SU-DHL-6 (cell line): Measurements from ENCODE around the gene ERAS.

Experiments used
- H2AFZ ChIP-seq: fragments of 200-600 bp; sonication (generic); 2 replicates; pipeline ENCODE4 v1.6.1; 2014; ENCODE audit warnings: low read depth, mild to moderate bottlenecking, moderate library complexity, mixed read lengths, antibody characterized with exemption, low read length; ENCODE audit not compliant: severe bottlenecking
- H3F3A ChIP-seq: fragments of 200-600 bp; shearing (Covaris generic); 2 replicates; pipeline ENCODE4 v1.6.0; 2016; ENCODE audit warnings: antibody characterized with exemption, mild to moderate bottlenecking; ENCODE audit not compliant: insufficient read depth
- H3K27ac ChIP-seq: fragments of 200-600 bp; sonication (generic); 2 replicates; pipeline ENCODE4 v1.5.1; 2016; ENCODE audit warnings: low read depth, mild to moderate bottlenecking, low read length, moderate library complexity, mixed read lengths
- H3K27me3 ChIP-seq: fragments of 200-600 bp; sonication (generic), shearing (Covaris generic); 2 replicates; pipeline ENCODE4 v1.6.0; 2014; ENCODE audit warnings: mild to moderate bottlenecking, low read length
- H3K36me3 ChIP-seq: fragments of 200-600 bp; sonication (generic); 2 replicates; pipeline ENCODE4 v1.6.1; 2014; ENCODE audit warnings: mild to moderate bottlenecking, low read length, mixed read lengths
- H3K4me2 ChIP-seq: fragments of 300-600, 200-600 bp; shearing (Covaris generic), sonication (generic); 2 replicates; pipeline ENCODE4 v1.6.0; 2014; ENCODE audit warnings: low read length, low read depth, mild to moderate bottlenecking; ENCODE audit not compliant: poor library complexity, severe bottlenecking
- H3K4me3 ChIP-seq: fragments of 200-600 bp; sonication (generic); 2 replicates; pipeline ENCODE4 v1.5.1; 2014; ENCODE audit warnings: antibody characterized with exemption, low read length, mild to moderate bottlenecking, mixed read lengths; ENCODE audit not compliant: insufficient read depth, poor library complexity, severe bottlenecking
- H3K79me2 ChIP-seq: fragments of 200-600 bp; sonication (generic); 2 replicates; pipeline ENCODE4 v1.6.1; 2014; ENCODE audit warnings: mild to moderate bottlenecking, low read length, moderate library complexity; ENCODE audit not compliant: insufficient read depth
- H3K9ac ChIP-seq: fragments of 200-600 bp; sonication (generic); 2 replicates; pipeline ENCODE4 v1.7.0; 2014; ENCODE audit warnings: mild to moderate bottlenecking, low read length
- H3K9me2 ChIP-seq: fragments of 200-600 bp; sonication (generic); replicated peaks from 2 replicates; pipeline ENCODE4 v1.6.1; 2014; ENCODE audit warnings: low read length; ENCODE audit not compliant: insufficient read depth
- H3K9me3 ChIP-seq: fragments of 200-600 bp; sonication (generic); 2 replicates; pipeline ENCODE4 v1.6.1; 2014; ENCODE audit warnings: low read length, mixed read lengths; ENCODE audit not compliant: insufficient read depth
- H4K20me1 ChIP-seq: fragments of 200-600 bp; sonication (generic); 2 replicates; pipeline ENCODE4 v1.6.1; 2014; ENCODE audit warnings: low read depth, mild to moderate bottlenecking, antibody characterized with exemption, low read length, moderate library complexity, mixed read lengths
- EZH2phosphoT487 ChIP-seq: fragments of 200-600 bp; sonication (generic), shearing (Covaris generic); conservative IDR thresholded peaks from 2 replicates; pipeline ENCODE4 v1.6.1; 2018; ENCODE audit warnings: mild to moderate bottlenecking, antibody characterized with exemption, low read length, moderate library complexity, mixed read lengths
- TF ChIP-seq, protein P1 (sequence below): fragments of 200-600 bp; sonication (generic); IDR thresholded peaks from one replicate; pipeline ENCODE4 v1.5.1; 2017; ENCODE audit warnings: antibody characterized with exemption, mild to moderate bottlenecking, low read length, moderate library complexity; ENCODE audit not compliant: insufficient read depth, poor library complexity, severe bottlenecking

Gene ERAS

DNA sequence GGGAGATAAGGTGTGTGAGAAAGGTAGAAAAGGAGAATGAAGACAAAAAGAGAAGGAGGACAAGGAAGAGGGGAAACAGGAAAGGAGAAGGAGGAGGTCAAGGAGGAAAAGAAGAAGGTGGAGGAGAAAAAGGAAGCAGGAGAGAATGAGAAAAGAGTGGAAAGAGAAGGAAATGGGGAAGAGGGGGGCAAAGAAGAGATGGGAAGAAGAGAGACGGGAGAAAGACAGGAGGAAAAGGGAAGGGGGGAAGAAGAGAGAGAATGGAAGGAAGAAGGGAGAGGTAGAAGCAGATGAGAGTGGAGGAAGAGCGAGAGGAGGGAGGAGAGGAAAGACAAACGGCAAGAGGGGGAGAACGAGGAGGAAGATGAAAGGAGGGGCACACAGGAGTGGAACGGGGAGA is 35.8 kb upstream of the ERAS start:
- no peak for TF ChIP-seq EZH2phosphoT487
- TF ChIP-seq, protein P1, sequence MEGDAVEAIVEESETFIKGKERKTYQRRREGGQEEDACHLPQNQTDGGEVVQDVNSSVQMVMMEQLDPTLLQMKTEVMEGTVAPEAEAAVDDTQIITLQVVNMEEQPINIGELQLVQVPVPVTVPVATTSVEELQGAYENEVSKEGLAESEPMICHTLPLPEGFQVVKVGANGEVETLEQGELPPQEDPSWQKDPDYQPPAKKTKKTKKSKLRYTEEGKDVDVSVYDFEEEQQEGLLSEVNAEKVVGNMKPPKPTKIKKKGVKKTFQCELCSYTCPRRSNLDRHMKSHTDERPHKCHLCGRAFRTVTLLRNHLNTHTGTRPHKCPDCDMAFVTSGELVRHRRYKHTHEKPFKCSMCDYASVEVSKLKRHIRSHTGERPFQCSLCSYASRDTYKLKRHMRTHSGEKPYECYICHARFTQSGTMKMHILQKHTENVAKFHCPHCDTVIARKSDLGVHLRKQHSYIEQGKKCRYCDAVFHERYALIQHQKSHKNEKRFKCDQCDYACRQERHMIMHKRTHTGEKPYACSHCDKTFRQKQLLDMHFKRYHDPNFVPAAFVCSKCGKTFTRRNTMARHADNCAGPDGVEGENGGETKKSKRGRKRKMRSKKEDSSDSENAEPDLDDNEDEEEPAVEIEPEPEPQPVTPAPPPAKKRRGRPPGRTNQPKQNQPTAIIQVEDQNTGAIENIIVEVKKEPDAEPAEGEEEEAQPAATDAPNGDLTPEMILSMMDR: no peak
- H3K79me2 ChIP-seq: no peaks in the 10 kb centered on the region

DNA sequence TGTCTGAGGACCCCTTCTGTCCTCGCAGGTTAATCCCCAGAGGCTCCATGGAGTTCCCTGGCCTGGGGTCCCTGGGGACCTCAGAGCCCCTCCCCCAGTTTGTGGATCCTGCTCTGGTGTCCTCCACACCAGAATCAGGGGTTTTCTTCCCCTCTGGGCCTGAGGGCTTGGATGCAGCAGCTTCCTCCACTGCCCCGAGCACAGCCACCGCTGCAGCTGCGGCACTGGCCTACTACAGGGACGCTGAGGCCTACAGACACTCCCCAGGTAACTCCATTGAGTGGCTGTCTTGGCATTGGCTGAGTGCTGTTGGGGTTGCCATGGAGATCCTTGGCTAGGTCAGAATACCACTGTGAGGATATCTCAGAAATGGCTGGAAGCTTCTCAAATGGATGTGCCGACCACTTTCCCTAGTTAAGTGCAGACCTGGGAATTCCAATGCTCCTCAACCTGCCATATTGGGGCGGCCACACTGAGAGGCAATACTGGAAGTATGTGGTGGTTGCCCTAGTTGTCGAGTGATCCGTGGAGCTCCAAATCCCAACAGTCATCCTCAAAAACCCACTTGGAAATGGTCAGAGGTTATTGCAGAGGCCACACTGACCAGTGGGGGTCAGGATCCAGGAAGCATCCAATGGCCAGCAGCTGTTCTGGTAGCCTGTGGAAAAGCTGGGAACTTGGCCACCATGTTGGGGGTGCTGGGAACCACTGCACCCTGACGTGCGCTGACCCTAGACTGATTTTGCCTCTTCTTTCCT is 35.1 kb upstream of the ERAS start:
- Histone ChIP-seq H3K27ac (no peak overlapping the region), H3F3A (no peaks in the 10 kb centered on the region), H2AFZ (no peak overlapping the region), H3K4me2 (no peak overlapping the region), H3K27me3 (no peaks in the 10 kb centered on the region), H3K36me3 (no peaks in the 10 kb centered on the region), H3K9me2 (no peaks in the 10 kb centered on the region), H3K79me2 (no peaks in the 10 kb centered on the region), H3K4me3 (no peak overlapping the region), H4K20me1 (no peaks in the 10 kb centered on the region), H3K9ac (no peak overlapping the region), H3K9me3 (no peaks in the 10 kb centered on the region)
- TF ChIP-seq, protein P1: no peak
- TF ChIP-seq EZH2phosphoT487: no peak

More for the DNA sequence above, 35.8 kb upstream of the ERAS start:
- Histone ChIP-seq H4K20me1 (no peaks in the 10 kb centered on the region), H3K9me2 (no peaks in the 10 kb centered on the region), H3K27ac (no peak overlapping the region), H3K36me3 (no peaks in the 10 kb centered on the region), H3K9ac (no peak overlapping the region), H3K27me3 (no peaks in the 10 kb centered on the region), H3K4me2 (no peak overlapping the region), H3F3A (no peaks in the 10 kb centered on the region), H3K4me3 (no peak overlapping the region), H2AFZ (no peak overlapping the region), H3K9me3 (no peaks in the 10 kb centered on the region)

DNA sequence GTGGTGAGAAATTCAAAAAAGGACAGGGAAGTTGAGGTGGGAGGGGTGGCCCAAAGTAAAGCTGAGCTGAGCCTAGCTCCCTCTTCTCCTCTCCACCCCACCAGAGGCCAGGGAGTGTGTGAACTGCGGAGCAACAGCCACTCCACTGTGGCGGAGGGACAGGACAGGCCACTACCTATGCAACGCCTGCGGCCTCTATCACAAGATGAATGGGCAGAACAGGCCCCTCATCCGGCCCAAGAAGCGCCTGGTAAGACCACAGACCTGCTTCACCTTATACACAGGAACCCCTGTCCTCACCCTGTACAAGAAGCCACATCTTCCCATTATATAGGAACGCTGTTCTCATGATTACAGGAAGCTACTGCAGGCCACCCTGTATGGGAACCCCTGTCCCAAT is 34.1 kb upstream of the ERAS start:
- no peak overlapping the region for H3K27ac ChIP-seq
- no peaks in the 10 kb centered on the region for H3F3A ChIP-seq
- H2AFZ ChIP-seq: no peak overlapping the region
- no peak overlapping the region for H3K9ac ChIP-seq
- no peaks in the 10 kb centered on the region for H3K9me2 ChIP-seq
- no peak overlapping the region for H3K4me3 ChIP-seq
- H3K27me3 ChIP-seq: no peaks in the 10 kb centered on the region
- no peaks in the 10 kb centered on the region for H3K9me3 ChIP-seq
- H4K20me1 ChIP-seq: no peaks in the 10 kb centered on the region
- no peak for TF ChIP-seq EZH2phosphoT487
- TF ChIP-seq, protein P1: no peak
- no peaks in the 10 kb centered on the region for H3K36me3 ChIP-seq
- no peak overlapping the region for H3K4me2 ChIP-seq
- H3K79me2 ChIP-seq: no peaks in the 10 kb centered on the region
